GM12874 (cell line): ENCODE measurements around the gene TIMP1.

ENCODE experiments used
- CTCF ChIP-seq: IDR thresholded peaks from 2 replicates; pipeline ENCODE4 v1.5.1; 2011; ENCODE audit warnings: low read depth, mild to moderate bottlenecking, control low read depth, low read length, moderate library complexity; ENCODE audit not compliant: insufficient read depth

TIMP1 gene

GRCh38 chrX:47608130-47608810 is 26.0 kb downstream of the TIMP1 start:
- no peak for TF ChIP-seq CTCF

- no peak for TF ChIP-seq CTCF
These were observed 28.3 kb downstream of the TIMP1 start for GRCh38 chrX:47610511-47610910.

- TF ChIP-seq CTCF = no peak
These were observed 29.3 kb downstream of the TIMP1 start for GRCh38 chrX:47611489-47611888.

- TF ChIP-seq CTCF = no peak
These were observed 29.7 kb downstream of the TIMP1 start for GRCh38 chrX:47611926-47612325.

- TF ChIP-seq CTCF = no peak
These were observed 30.2 kb downstream of the TIMP1 start for GRCh38 chrX:47612418-47612817.

- no peak for TF ChIP-seq CTCF
These were observed 30.8 kb downstream of the TIMP1 start for GRCh38 chrX:47613082-47613481.

- no peak for TF ChIP-seq CTCF
These were observed 32.4 kb downstream of the TIMP1 start for GRCh38 chrX:47614618-47615017.
